Smooth muscle cell (in vitro differentiated cells): ENCODE results near the gene S1PR5. TPM values are rescaled to one million over a fixed set of nuclear protein-coding genes. Genes with fewer than 3 reads are reported as not detected.

Source experiments
- DNase-seq: peaks from one replicate; lab custom pipeline; 2025; ENCODE audit not compliant: unreplicated experiment; lab: John Stamatoyannopoulos, UW
- H2AFZ ChIP-seq: fragments of 200-600 bp; sonication (generic); 2 replicates; pipeline ENCODE4 v1.6.0; 2016; ENCODE audit warnings: antibody characterized with exemption, low read depth, mild to moderate bottlenecking
- H3F3A ChIP-seq: fragments of 200-600 bp; sonication (generic); 2 replicates; pipeline ENCODE4 v1.6.0; 2017; ENCODE audit warnings: antibody characterized with exemption, low read depth
- H3K27ac ChIP-seq: fragments of 200-600 bp; sonication (generic); 2 replicates; pipeline ENCODE4 v1.5.1; 2016; ENCODE audit warnings: low read depth, mild to moderate bottlenecking
- H3K27me3 ChIP-seq: fragments of 200-600 bp; sonication (generic); 2 replicates; pipeline ENCODE4 v1.6.1; 2016; ENCODE audit warnings: low read depth, mild to moderate bottlenecking
- H3K36me3 ChIP-seq: fragments of 200-600 bp; sonication (generic); 2 replicates; pipeline ENCODE4 v1.5.1; 2016; ENCODE audit warnings: low read depth
- H3K4me1 ChIP-seq: fragments of 200-600 bp; sonication (generic); 2 replicates; pipeline ENCODE4 v1.5.1; 2016; ENCODE audit warnings: low read depth
- H3K4me2 ChIP-seq: fragments of 200-600 bp; sonication (generic); 2 replicates; pipeline ENCODE4 v1.6.0; 2016; ENCODE audit warnings: mild to moderate bottlenecking
- H3K4me3 ChIP-seq: fragments of 200-600 bp; sonication (generic); 2 replicates; pipeline ENCODE4 v1.5.1; 2016; ENCODE audit warnings: mild to moderate bottlenecking
- H3K79me2 ChIP-seq: fragments of 200-600 bp; sonication (generic); 2 replicates; pipeline ENCODE4 v1.6.0; 2016; ENCODE audit warnings: low read depth, mild to moderate bottlenecking
- H3K9ac ChIP-seq: fragments of 200-600 bp; sonication (generic); 2 replicates; pipeline ENCODE4 v1.6.0; 2016; ENCODE audit warnings: low read depth
- H3K9me3 ChIP-seq: fragments of 200-600 bp; sonication (generic); replicated peaks from 2 replicates; pipeline ENCODE4 v1.5.1; 2016; ENCODE audit warnings: low read depth
- H4K20me1 ChIP-seq: fragments of 200-600 bp; sonication (generic); 2 replicates; pipeline ENCODE4 v1.6.0; 2016; ENCODE audit warnings: low read depth
- CTCF ChIP-seq: fragments of 200-600 bp; sonication (generic); IDR thresholded peaks from 2 replicates; pipeline ENCODE4 v1.5.1; 2017; ENCODE audit warnings: borderline replicate concordance, mild to moderate bottlenecking, antibody characterized with exemption; ENCODE audit not compliant: insufficient read depth, poor library complexity, severe bottlenecking
- WGBS: methylation state at CpG from one replicate; pipeline ENCODE4 v1.1.7; 2016; ENCODE audit warnings: low lambda C conversion rate; 5-methylcytosine and 5-hydroxymethylcytosine counted together
- polyA plus RNA-seq: library from polyadenylated mRNA; unstranded; fragments of >200 nt; fragmentation: Nextera tagmentation; extraction: Ambion mirVana; gene quantifications from 2 replicates; pipeline ENCODE4 v1.2.1, GENCODE V29; 2016
- total RNA-seq: library from RNA; depleted of rRNA; stranded (reverse); fragments of >200 nt; gene quantifications from 2 replicates; pipeline ENCODE4 v1.2.3, GENCODE V29; 2014

S1PR5 gene
- total and polyA plus RNA-seq, 2 experiments from 2014 or later: 5.3 to 9.0 TPM

GRCh38 chr19:10560154-10560553 is 42.9 kb upstream of the S1PR5 start:
- Histone ChIP-seq H3K4me3 (no peak overlapping the region), H3K79me2 (peaks cover 5% of the 10 kb centered on the region), H4K20me1 (no peaks in the 10 kb centered on the region), H3K4me1 (no peaks in the 10 kb centered on the region), H2AFZ (no peak overlapping the region), H3K27ac (no peak overlapping the region), H3F3A (no peaks in the 10 kb centered on the region), H3K36me3 (no peaks in the 10 kb centered on the region), H3K27me3 (no peaks in the 10 kb centered on the region), H3K9me3 (no peaks in the 10 kb centered on the region), H3K9ac (no peak overlapping the region), H3K4me2 (no peak overlapping the region)
- no peak for TF ChIP-seq CTCF
- no peak for DNase-seq
- 96% methylated on average over 7 of the region's 7 CpGs for WGBS

- no peak overlapping the region for H3K27ac ChIP-seq
- no peaks in the 10 kb centered on the region for H3K4me1 ChIP-seq
- TF ChIP-seq CTCF: no peak
- H3K4me2 ChIP-seq: no peak overlapping the region
- no peak overlapping the region for H3K4me3 ChIP-seq
- H3K9ac ChIP-seq: no peak overlapping the region
- peaks cover 2% of the 10 kb centered on the region for H4K20me1 ChIP-seq
- no peaks in the 10 kb centered on the region for H3K27me3 ChIP-seq
- no peaks in the 10 kb centered on the region for H3K9me3 ChIP-seq
- H3F3A ChIP-seq: peaks cover 12% of the 10 kb centered on the region
- DNase-seq: no peak
- no peaks in the 10 kb centered on the region for H3K36me3 ChIP-seq
- H3K79me2 ChIP-seq: no peaks in the 10 kb centered on the region
- 96% methylated on average over 32 of the region's 33 CpGs for WGBS
- H2AFZ ChIP-seq: no peak overlapping the region
Measured at GRCh38 chr19:10557603-10558197, 40.5 kb upstream of the S1PR5 start.

- no peaks in the 10 kb centered on the region for H3K79me2 ChIP-seq
- H3K9me3 ChIP-seq: no peaks in the 10 kb centered on the region
- H3K27me3 ChIP-seq: no peaks in the 10 kb centered on the region
- H3K4me1 ChIP-seq: no peaks in the 10 kb centered on the region
- TF ChIP-seq CTCF: no peak
- WGBS: 96% methylated on average over 7 of the region's 7 CpGs
- no peak overlapping the region for H2AFZ ChIP-seq
- H3K4me3 ChIP-seq: no peak overlapping the region
- no peaks in the 10 kb centered on the region for H3K36me3 ChIP-seq
- H3F3A ChIP-seq: peaks cover 12% of the 10 kb centered on the region
- H3K27ac ChIP-seq: no peak overlapping the region
- no peak overlapping the region for H3K9ac ChIP-seq
- no peak overlapping the region for H3K4me2 ChIP-seq
- no peak for DNase-seq
- H4K20me1 ChIP-seq: peaks cover 8% of the 10 kb centered on the region
Measured at GRCh38 chr19:10555610-10555973, 38.3 kb upstream of the S1PR5 start.
